ENCODE results near the gene CFAP46. TPM values are rescaled to one million over a fixed set of nuclear protein-coding genes. Genes with fewer than 3 reads are reported as not detected.

Gene CFAP46
- total and polyA plus RNA-seq, 8 donors: 1.2 to 5.2 (median 3.5) TPM

- no peak for ATAC-seq
- H3K9me3 ChIP-seq: no peaks in the 10 kb centered on the region
These were observed 33.7 kb upstream of the CFAP46 start for GRCh38 chr10:132975831-132976682.

GRCh38 chr10:132974886-132975830 lies 32.8 kb upstream of the CFAP46 start:
- ATAC-seq (no peak), DNase-seq (peak in 2 of 4 donors; percentile 24 to 73)
- no peak for TF ChIP-seq CTCF (IDR thresholded peaks at IDR 0.05)
- H3K4me3 ChIP-seq: no peak overlapping the region
- H3K27me3 ChIP-seq: peaks cover 0 to 78% of the 10 kb centered on the region in 2 donors
- no peaks in the 10 kb centered on the region for H3K36me3 ChIP-seq
- no peaks in the 10 kb centered on the region for H3K4me1 ChIP-seq
- H3K27ac ChIP-seq: no peak overlapping the region
- intact Hi-C loops (cut with DNase I): no loop called here
- H3K9me3 ChIP-seq: no peaks in the 10 kb centered on the region

More at GRCh38 chr10:132975831-132976682, 33.7 kb upstream of the CFAP46 start:
- intact Hi-C loops (cut with DNase I): no loop called here
- no peaks in the 10 kb centered on the region for H3K36me3 ChIP-seq
- H3K4me1 ChIP-seq: no peaks in the 10 kb centered on the region
- TF ChIP-seq CTCF (IDR thresholded peaks at IDR 0.05): no peak
- no peak overlapping the region for H3K4me3 ChIP-seq
- peaks cover 0 to 71% of the 10 kb centered on the region in 2 donors for H3K27me3 ChIP-seq
- no peak overlapping the region for H3K27ac ChIP-seq
- peak in 2 of 4 donors; percentile 10 to 71 for DNase-seq

- Histone ChIP-seq H3K4me1 (no peaks in the 10 kb centered on the region), H3K27me3 (peaks cover 0 to 78% of the 10 kb centered on the region in 2 donors)
- intact Hi-C loops (cut with DNase I): no loop called here
These were observed 32.0 kb upstream of the CFAP46 start for GRCh38 chr10:132974249-132974796.

GRCh38 chr10:132973903-132974241 lies 31.5 kb upstream of the CFAP46 start:
- H3K27me3 ChIP-seq: peaks cover 0 to 81% of the 10 kb centered on the region in 2 donors
- peak in 1 of 4 donors; percentile 55 for DNase-seq
- no peak for TF ChIP-seq CTCF (IDR thresholded peaks at IDR 0.05)
- H3K27ac ChIP-seq: no peak overlapping the region
- H3K4me3 ChIP-seq: no peak overlapping the region
- H3K36me3 ChIP-seq: no peaks in the 10 kb centered on the region
- H3K4me1 ChIP-seq: no peaks in the 10 kb centered on the region
- no peaks in the 10 kb centered on the region for H3K9me3 ChIP-seq
- no peak for ATAC-seq
- intact Hi-C loops (cut with DNase I): no loop called here

More at GRCh38 chr10:132974249-132974796, 32.0 kb upstream of the CFAP46 start:
- DNase-seq: peak in 2 of 4 donors; percentile 27 to 64
- TF ChIP-seq CTCF (IDR thresholded peaks at IDR 0.05): no peak
- no peak for ATAC-seq
- Histone ChIP-seq H3K4me3 (no peak overlapping the region), H3K9me3 (no peaks in the 10 kb centered on the region), H3K36me3 (no peaks in the 10 kb centered on the region), H3K27ac (no peak overlapping the region)

Data from left lung (tissue), 10 donors.